ENCODE measurements around the gene LY6G6C.

The LY6G6C gene

GRCh38 chr6:31741815-31742214 lies 20.3 kb upstream of the LY6G6C start:
- H3K9me3 ChIP-seq (ENCODE audit: control insufficient read depth, insufficient read depth, low read length) = no peaks in the 10 kb centered on the region
- peaks cover 28% of the 10 kb centered on the region for H3K79me2 ChIP-seq (ENCODE audit: control insufficient read depth, low read length)
- no peak overlapping the region for H3K27ac ChIP-seq (ENCODE audit: low read depth, low read length)
- H3K27me3 ChIP-seq (ENCODE audit: control insufficient read depth, low read length) = no peaks in the 10 kb centered on the region
- H3F3A ChIP-seq (ENCODE audit: control insufficient read depth, insufficient read depth) = peaks cover 25% of the 10 kb centered on the region
- peak overlapping the region; percentile 93 for H3K4me2 ChIP-seq (ENCODE audit: low read length)
- peaks cover 52% of the 10 kb centered on the region for H3K36me3 ChIP-seq (ENCODE audit: control insufficient read depth, low read length)
- H4K20me1 ChIP-seq (ENCODE audit: control insufficient read depth, insufficient read depth, low read depth, low read length) = no peaks in the 10 kb centered on the region
- H3K4me1 ChIP-seq (ENCODE audit: control insufficient read depth, low read length) = peaks cover 56% of the 10 kb centered on the region
- TF ChIP-seq CTCF (IDR thresholded peaks at IDR 0.05; ENCODE audit: low read depth, low read length, poor library complexity, severe bottlenecking) (no peak), EZH2phosphoT487 (IDR thresholded peaks at IDR 0.05; ENCODE audit: borderline replicate concordance, low read length) (no peak)
- no peaks in the 10 kb centered on the region for H3K9me2 ChIP-seq (replicated peaks; ENCODE audit: control insufficient read depth, low read length)
- H3K4me3 ChIP-seq (ENCODE audit: low read length) = no peak overlapping the region

GRCh38 chr6:31740397-31741223 lies 19.1 kb upstream of the LY6G6C start:
- H3F3A ChIP-seq (ENCODE audit: control insufficient read depth, insufficient read depth) = peaks cover 29% of the 10 kb centered on the region
- peak overlapping the region; percentile 84 for H3K4me3 ChIP-seq (ENCODE audit: low read length)
- H4K20me1 ChIP-seq (ENCODE audit: control insufficient read depth, insufficient read depth, low read depth, low read length) = no peaks in the 10 kb centered on the region
- H3K9me3 ChIP-seq (ENCODE audit: control insufficient read depth, insufficient read depth, low read length) = no peaks in the 10 kb centered on the region
- H3K27me3 ChIP-seq (ENCODE audit: control insufficient read depth, low read length) = no peaks in the 10 kb centered on the region
- H3K79me2 ChIP-seq (ENCODE audit: control insufficient read depth, low read length) = peaks cover 40% of the 10 kb centered on the region
- TF ChIP-seq CTCF (IDR thresholded peaks at IDR 0.05; ENCODE audit: low read depth, low read length, poor library complexity, severe bottlenecking) = no peak
- TF ChIP-seq EZH2phosphoT487 (IDR thresholded peaks at IDR 0.05; ENCODE audit: borderline replicate concordance, low read length) = no peak
- H3K4me1 ChIP-seq (ENCODE audit: control insufficient read depth, low read length) = peaks cover 60% of the 10 kb centered on the region
- peak overlapping the region; percentile 96 for H3K27ac ChIP-seq (ENCODE audit: low read depth, low read length)
- peaks cover 55% of the 10 kb centered on the region for H3K36me3 ChIP-seq (ENCODE audit: control insufficient read depth, low read length)
- peak overlapping the region; percentile 93 for H3K4me2 ChIP-seq (ENCODE audit: low read length)
- H3K9me2 ChIP-seq (replicated peaks; ENCODE audit: control insufficient read depth, low read length) = no peaks in the 10 kb centered on the region

GRCh38 chr6:31739639-31740396 lies 18.3 kb upstream of the LY6G6C start, which contains the start of gene MSH5:
Gene MSH5 (plus strand): TSS chr6:31740005. CDS start chr6:31740467, 462 bp downstream.
- Histone ChIP-seq H3K4me1 (ENCODE audit: control insufficient read depth, low read length) (peaks cover 62% of the 10 kb centered on the region), H3K4me3 (ENCODE audit: low read length) (peak within 1 kb of the TSS; percentile 84), H3K9me3 (ENCODE audit: control insufficient read depth, insufficient read depth, low read length) (no peaks in the 10 kb centered on the region), H3K27ac (ENCODE audit: low read depth, low read length) (peak within 1 kb of the TSS; percentile 96), H3K9me2 (replicated peaks; ENCODE audit: control insufficient read depth, low read length) (no peaks in the 10 kb centered on the region), H3K27me3 (ENCODE audit: control insufficient read depth, low read length) (no peaks in the 10 kb centered on the region), H3K36me3 (ENCODE audit: control insufficient read depth, low read length) (peaks cover 57% of the 10 kb centered on the region), H3K4me2 (ENCODE audit: low read length) (peak within 1 kb of the TSS; percentile 93), H3F3A (ENCODE audit: control insufficient read depth, insufficient read depth) (peaks cover 29% of the 10 kb centered on the region), H4K20me1 (ENCODE audit: control insufficient read depth, insufficient read depth, low read depth, low read length) (no peaks in the 10 kb centered on the region), H3K79me2 (ENCODE audit: control insufficient read depth, low read length) (peaks cover 48% of the 10 kb centered on the region)
- no peak for TF ChIP-seq EZH2phosphoT487 (IDR thresholded peaks at IDR 0.05; ENCODE audit: borderline replicate concordance, low read length)
- TF ChIP-seq CTCF (IDR thresholded peaks at IDR 0.05; ENCODE audit: low read depth, low read length, poor library complexity, severe bottlenecking) = no peak
